GOT3 (cell line): ENCODE data around the gene FAM135A.
"Not testable (repeated sequence)": the region's sequence is repeated elsewhere in the genome, so short reads cannot be mapped to it uniquely, and the experiment has no call there.

Experiments
- DNase-seq: peaks from one replicate; lab custom pipeline; 2025; ENCODE audit warnings: mixed read lengths; lab: John Stamatoyannopoulos, UW

FAM135A gene

DNA sequence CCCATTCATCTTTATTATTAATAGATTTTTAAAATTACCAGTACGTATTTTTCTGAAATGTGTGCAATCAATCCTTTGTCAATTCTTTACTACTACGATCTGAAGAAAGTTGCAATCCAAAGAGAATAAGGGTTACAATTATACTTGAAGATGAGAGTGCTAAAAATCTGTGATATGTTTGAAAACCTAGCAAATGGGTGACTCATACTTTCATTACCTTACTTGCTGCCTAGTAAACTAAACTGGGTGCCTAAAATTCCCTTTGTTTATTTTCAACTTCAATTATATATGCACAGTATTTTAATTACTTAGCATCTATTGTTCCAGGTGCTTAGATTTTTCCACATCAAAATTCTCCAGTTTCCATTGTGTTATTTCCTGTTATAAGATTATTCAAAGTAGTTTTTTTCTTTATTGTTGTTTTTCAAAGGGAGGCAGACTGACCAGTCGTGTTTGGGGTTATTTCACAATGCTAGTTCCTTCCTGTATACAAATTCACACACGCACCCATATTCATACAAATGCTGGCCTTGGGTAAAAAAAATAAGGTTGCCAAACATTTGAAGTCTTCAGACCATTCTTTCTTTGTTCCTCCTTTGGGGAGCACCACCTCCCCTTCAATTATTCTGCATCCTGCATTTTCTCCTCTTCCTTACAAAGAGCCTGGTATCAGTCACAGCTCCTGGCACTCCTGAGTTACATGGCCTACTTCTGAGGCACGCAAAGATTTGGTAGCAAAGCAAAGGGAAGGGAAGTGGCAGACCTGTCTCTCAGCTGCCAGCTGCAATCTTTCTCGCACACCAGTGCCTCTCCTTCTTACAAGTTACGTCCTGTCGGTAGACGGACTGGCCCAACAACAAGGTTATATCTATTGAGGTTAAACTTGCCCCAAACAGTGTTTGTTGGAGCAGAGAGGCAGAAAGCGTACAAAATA is 16.2 kb upstream of the FAM135A start:
- no peak for DNase-seq

DNA sequence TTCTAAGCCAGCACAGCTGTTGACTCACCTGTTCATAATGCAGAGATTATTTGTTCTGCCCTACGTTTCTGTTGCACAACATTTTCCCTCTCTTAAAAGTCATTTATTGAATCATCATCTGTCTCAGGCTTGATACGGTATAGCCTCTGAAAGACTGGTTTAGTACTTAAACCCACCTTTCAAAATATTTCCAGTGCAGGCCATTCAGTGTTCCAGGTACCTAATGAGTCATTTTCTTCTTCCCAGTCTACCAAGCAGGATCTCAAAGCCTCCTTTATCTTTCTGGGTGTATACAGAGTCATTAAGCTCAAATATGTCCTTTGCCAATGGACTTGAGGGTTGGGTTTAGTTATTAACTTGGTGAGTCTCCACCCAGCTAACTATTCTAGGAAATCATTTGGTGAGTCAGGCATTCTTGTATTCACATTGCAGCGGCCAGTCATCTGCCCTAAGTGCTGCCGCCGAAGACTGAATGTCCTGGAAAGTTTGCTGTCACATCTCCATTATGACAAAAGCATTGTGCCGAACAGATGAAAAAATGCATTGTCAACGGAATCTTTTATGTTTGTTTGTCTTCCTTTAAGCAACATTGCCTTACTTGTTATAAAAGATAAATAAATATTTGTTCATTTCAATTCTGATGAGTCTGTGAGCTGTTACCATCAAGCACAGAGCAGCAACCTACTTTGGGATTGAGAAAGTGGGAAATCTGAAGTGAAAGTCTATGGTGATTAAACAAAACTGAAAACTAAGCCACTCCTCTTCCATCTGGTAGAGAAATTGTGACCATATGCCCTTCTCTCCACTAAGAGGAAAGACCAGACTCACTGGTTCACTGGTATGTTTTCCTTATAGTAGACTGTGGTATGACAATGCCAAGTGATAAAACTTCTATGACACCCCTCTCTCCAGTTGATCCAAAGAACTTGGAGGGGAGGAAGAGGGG is 14.3 kb upstream of the FAM135A start:
- no peak for DNase-seq

DNA sequence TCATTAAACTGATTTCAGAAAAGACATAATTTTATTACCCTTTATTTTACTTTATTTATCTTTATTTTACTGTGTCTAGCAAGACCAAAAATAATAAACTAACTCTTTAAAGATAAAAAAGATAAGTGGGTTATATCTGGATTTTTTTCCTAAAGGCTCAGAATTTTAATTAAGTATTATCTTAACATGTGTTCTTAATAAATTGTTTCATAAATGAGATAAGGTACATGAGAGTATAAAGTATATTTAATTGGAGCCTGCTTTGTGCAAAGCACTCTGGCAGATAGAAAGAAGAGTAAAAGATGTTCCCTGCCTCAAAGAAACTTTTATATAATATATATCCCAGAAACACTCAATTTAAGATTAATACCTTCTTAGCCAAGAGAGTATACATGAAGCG is 8.7 kb upstream of the FAM135A start:
- no peak for DNase-seq

DNA sequence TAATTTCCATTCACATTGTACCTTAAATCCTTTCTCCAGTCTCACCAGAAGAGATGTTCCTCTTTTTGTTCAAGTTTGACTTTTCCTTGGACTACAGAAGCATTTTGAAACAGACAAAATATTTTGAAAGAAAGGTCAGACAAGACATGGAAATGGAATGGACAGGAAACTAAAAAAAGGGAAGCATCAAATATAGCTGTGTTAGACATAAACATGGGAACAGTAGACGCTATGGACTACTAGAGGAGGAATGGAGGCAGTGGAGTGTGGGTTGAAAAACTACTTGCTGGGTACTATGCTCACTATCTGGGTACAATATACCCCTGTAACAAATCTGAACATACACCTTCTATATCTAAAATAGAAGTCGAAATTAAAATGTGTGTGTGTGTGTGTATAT is 4.1 kb upstream of the FAM135A start:
- no peak for DNase-seq

DNA sequence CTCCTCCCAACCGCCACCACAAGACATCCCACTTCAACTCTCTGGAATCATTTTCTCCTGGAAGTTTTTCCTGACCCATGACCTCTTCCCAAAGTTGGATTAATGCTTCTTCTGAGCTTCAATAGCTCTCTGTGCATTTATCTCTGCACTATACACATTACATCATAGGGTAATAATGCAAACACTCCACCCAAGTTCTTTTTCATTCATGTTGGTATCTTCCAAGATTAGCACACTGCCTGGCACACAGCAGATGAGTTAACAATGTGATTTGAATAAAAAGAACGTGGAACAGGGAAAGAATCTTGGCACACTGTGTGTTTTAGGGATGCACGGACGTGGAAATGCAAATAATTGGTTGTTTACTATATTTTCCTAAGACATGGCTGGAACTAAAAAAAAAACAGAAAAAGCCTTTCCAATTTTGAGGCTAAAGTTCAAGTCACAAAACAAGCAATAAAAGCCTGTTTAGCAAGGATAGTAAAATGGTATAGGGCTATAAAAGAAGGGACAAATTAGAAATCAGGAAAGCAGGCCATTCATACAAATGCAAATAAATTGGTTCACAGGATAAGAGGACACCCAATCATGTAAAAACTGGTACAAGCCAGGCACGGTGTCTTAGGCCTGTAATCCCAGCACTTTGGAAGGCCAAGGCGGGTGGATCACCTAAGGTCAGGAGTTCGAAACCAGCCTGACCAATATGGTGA is 1.6 kb upstream of the FAM135A start:
- no peak for DNase-seq

DNA sequence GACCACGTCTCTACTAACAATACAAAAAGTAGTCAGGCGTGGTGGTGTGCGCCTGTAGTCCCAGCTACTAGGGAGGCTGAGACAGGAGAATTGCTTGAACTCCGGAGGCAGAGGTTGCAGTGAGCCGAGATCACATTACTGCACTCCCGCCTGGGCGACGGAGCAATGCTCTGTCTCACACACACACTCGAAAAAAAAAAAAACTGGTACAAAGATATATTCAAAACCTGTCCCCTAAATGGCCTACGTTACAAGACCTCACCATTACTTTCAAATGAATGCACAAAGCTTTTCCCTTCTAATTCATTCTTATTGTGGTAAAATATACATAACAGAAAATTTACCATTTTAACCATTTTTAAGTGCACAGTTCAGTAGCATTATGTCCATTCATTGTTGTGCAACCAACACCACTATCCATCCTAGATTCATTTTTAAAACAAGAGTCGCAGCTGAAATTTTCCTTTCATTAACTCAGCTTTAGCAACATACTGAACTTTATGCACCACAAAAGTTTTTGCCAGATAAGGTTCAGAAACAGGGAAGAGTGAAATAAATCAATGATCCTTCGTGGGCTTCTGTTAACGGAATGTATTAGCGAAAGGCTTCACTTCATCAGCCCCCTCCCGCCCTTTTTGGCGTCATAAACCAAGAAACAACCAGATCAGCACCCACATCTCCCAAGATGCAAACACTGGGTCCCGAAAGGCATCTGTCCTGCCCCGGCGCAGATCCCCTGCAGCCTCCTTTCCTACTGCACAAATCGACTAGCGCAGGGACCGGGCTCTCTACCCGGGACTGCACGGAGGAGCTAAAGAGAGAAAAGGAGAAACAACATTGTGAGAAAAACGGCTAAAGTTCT is 825 bp upstream of the FAM135A start:
- DNase-seq, result no peak

DNA sequence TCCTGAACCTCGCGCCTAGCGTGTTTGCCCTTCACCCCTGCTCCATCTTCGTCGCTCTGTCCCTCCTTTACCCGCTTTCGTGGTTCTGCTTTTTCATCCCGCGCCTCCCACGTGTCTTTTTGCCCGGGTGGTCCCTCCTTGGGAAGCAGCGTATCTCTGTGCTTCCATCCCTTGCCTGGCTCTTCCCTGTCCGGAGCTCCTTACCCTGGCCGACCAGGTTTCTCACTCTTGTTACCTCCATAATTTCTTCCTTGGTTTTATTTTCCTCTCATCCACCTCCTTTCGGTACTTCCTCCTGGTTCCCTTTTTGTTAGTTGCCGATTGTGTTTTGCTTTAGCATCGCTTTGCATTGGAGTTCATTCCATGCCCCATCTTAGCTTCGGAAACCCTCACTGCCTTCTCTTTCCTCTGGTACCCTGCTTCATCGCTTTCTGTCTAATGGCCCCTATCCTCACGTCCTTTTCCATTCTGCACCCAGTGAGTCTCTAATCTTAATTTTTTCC is 735 bp downstream of the FAM135A start:
- no peak for DNase-seq

DNA sequence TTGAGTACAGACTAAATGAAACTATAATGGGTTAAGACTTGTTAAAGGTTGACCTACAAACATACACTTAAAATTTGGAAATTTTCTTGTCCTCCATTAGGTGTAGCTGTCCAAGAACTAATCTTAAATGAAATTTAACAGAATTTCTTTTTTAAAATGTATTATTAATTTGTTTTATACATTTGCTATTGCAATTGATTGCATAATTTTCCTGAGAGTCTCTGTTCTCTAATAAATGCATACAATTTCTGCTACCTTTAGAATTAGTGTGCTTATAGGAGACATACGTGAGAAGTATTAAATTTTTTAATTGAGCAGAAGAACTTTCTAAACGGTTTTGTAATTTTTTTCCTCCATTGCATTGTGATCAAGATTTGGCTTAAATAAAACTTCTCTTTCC is 1.5 kb downstream of the FAM135A start:
- DNase-seq, result no peak

DNA sequence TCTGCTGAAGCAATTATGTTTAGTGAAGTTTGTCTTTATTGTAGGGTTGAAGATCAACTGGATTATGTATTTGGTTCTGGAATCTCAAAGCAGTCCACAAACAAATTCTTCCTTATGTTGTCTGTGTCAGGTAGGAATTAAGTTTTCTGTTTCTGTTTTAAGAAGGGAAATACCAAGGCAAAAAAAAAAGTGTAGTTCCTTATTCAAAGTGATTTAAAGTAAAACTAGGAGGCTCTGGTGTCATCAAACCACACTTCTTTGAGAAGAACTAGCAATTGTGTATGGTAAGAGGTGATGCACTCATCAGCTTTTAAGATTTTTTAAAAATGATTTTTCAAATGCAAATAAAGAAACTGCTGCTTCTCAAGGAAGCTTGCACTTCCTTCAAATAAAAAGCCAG is 1.9 kb downstream of the FAM135A start:
- no peak for DNase-seq

DNA sequence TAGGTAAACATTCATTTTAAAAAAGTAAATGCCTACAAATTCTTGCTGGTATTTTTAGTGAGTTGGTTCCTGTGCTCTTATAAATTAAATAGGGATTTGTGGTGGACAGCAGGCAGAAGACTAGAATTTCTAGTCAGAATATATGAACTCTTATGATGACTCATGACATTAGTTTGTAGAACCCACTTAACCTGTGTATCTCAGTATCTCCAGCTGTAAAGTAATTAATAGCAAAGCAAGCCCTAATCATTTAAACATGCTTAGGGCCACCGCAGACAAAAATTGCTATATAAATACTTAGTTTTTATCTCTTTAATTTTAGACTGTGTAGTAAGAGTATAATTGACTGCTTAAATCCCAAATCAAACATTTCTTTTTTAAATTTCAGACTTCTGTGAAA is 2.4 kb downstream of the FAM135A start:
- DNase-seq, result no peak

DNA sequence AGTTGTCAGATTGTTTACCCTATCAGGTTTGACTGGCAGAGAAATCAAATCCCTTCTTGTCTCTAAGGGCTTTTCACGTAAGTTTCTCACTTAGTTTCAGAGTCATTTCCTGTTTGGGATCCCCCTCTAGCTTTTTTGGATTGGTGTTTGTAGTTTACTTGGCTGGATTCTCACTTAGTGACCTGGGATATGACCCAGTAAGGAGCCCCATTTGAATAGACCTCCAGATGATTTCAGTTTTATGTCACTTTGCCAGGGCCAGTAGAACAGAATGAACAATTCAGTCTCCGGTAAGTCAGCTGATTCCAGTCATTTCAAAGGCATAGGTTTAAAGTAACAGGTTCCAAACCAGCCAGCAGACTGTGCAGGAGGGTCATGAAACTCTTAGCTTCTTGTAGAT is 8.2 kb downstream of the FAM135A start:
- DNase-seq, result no peak

DNA sequence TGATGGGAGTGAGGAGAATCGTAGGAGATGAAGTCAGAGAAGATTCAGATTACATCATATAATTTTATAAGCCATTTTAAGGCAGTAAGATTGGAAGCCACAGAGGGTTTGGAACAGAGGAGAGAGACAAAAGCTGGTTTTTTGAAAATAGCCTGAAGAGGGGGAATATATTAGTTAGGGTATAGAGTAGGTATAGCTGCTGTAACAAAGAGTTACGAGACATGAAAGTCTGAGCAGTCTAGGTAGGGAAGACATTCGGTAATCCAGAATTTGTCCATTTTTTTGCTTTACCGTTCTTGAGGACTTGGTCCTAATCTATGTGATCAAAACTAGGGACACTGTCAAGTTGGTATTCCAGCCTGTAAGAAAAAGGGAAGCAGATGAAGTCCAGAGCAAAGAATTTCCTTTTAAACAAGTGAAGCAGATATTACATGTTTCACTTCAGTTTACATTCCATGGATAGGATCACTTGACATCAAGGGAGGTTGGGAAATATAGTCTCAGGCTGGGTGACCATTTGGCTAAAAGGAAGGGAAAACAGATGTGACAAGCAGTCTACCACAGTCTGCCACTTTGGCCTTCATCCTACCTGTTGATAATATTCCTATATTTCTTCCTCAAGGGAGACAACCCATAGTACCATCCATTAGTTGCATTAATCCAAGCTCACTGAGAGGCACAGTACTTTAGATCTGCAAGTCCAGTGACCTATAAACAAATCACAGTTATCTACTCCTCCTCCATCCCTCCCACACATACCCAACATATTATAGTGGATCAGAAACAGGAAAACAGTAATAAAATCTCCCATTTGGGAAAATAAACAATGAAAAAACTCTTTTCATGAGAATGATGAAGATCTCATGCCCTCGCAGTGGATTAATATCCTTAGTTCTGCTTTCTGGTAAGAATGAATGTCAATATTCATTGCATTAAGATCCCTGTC is 10.2 kb downstream of the FAM135A start:
- no peak for DNase-seq

DNA sequence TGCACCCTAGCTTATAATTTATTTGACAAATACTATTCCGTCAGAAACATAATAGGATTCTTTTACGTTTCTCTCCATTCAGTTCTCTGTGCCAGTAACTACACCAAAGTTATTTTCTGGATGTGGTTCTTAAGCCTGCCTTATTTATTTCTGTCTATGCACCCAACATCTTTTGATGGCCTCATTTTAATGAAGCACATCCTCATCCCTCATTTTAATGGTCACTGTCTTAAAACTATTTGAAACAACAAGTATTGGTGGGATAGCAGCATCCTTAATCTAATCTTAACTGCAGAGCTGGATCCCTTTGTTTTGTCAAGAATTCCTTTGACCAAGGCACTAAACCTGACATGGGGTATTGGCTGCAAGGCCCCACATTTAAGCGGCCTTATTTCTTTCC is 11.0 kb downstream of the FAM135A start:
- no peak for DNase-seq

DNA sequence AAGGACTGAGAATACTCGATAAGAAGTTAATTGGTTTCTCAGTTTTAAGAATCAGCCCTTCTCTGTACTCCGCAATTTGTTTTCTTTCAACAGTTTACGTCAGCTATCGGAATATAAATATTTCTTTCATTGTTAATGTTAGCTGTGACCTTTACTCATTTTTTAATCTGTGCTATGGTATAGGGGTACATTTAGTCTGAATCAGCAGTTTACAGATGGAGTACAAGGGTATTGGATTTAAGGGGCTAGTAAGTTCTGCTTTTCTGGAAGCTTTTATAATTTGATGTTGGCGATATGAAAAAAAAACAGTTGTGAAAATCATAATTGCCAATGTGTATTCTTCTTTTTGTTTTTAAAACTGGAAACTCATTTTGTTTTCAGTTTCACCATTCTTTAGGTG is 23.0 kb downstream of the FAM135A start:
- no peak for DNase-seq

DNA sequence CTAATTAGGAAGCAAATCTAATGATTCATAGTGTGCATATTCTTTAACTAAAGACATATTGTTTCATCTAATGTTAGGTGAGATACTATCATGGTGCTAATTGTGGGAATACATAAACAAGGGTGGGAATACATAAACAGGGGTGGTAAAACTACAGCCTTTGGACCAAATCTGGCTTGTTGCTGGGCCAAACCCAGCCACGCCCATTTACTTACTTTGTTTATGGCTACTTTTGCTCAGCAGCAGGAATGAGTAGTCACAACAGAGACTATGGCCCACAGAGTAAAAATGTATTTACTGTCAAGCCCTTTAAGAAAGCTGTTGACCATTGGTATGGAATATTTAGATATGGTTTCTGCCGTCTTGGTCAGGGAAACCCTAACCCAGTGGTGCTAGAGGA is 31.7 kb downstream of the FAM135A start:
- DNase-seq, result no peak

DNA sequence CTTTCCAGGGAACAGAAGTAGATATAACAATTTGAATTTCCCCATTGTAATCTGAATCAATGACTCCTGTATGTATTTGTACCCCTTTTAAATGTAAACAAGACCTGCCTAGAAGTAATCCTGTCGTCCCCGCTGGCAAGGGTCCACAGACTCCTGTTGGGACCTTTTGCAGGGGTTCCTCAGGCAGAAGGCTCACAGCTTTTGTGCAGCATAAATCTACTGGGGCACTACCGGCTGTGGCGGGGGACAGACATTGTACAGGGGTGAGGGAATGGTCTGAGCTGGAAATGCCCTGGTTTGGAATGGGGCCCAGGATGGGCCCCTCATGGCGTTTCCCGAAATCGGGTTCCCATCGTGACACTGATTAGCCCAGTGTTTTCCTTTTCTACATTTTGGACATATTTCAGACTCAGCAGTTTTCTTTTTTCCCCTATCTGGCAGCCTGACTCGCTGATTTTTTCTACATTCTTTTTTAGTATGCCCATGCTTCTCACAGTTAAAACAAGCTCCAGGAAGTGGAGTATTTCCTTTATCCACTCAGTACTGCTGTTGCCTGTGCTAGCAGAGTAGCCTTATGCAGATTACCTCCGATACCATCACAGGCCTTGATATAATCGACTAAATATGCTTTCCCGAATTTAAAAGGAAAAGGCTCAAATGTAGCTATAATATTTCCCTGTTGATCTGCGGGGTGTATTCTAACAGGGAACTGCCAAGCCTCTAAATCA is 34.2 kb downstream of the FAM135A start:
- DNase-seq, result not testable (repeated sequence)

DNA sequence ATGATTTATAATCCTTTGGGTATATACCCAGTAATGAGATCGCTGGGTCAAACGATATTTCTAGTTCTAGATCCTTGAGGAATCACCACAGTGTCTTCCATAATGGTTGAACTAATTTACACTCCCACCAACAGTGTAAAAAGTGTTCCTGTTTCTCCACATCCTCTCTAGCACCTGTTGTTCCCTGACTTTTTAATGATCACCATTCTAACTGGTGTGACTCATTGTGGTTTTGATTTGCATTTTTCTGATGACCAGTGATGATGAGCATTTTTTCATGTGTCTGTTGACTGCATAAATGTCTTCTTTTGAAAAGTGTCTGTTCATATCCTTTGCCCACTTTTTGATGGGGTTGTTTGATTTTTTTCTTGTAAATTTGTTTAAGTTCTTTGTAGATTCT is 40.6 kb downstream of the FAM135A start:
- not testable (repeated sequence) for DNase-seq

DNA sequence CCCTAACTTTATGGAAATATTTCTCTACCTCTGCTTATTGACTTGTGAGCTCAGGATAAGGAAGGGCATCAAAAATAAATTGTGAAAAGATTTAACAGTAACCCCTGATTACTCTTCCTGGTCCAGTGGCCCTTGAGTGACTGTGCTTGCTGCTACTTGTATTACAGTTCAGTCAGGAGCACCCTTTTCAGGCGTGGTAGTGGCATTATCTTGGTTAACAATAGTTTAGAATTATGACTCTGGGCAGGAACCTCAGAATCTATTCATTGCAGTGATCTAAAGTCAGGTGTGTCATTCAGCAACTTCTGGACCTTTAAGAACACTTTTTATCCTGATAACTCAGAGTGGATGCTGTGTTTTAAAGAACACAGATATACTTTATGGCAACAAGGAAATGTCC is 43.4 kb downstream of the FAM135A start:
- DNase-seq, result no peak

DNA sequence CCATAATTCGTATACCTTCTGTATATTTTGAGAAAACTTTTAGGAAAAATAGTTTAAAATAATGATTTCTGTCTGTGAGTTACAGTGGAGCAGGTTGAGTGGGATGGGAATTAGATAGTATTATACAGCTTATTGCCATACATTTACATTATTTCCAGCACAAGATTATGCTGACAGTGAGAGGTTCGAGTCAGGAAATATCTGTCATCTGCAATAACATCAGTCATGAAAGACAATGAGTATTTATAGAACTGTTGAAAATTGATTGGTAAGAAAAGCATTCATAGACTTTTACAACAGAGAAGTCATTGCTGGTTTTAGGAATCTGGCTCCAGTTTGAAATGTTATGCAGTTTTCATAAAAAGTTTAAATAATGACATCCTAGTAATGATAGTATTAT is 45.9 kb downstream of the FAM135A start:
- no peak for DNase-seq
